ENCODE measurements around the gene B4GALT4.
"Not testable (repeated sequence)": the region's sequence is repeated elsewhere in the genome, so short reads cannot be mapped to it uniquely, and the experiment has no call there.

Gene B4GALT4

DNA sequence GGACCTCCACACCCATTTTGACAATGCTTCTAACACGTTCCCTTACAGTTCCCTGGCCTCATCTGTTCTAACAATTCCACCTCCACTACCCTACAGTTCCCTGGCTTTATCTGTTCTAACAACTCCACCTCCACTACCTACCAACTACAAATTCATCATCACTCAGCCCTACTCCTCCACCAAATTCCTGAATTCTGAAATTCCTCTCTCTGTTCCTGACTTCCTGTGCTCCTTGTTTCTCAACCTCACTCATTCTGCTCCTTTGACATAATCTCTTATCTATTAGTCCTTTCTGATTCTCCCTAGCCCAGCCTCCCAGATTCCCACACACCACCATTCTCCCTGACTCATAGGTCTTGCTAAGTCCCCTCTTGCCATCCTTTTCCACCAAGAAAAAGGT lies 44.8 kb downstream of the B4GALT4 start:
- no peak for DNase-seq (ENCODE audit: low read depth)

DNA sequence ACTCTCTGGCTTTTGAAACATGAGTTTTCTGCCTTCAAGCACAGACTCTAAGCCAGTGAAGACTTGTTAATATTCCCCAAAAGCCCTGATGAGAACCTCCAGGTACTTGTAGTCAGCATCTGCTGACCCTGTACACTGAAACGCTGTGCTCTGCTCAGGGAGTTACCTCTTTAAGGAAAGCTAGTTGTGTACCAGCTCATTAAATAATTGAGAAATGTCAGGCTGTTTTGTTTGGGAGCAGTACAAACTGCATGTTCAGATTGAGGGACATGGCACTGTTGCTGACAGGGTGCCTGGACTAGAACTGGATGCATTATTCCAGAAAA lies 45.6 kb downstream of the B4GALT4 start:
- DNase-seq (ENCODE audit: low read depth): no peak

DNA sequence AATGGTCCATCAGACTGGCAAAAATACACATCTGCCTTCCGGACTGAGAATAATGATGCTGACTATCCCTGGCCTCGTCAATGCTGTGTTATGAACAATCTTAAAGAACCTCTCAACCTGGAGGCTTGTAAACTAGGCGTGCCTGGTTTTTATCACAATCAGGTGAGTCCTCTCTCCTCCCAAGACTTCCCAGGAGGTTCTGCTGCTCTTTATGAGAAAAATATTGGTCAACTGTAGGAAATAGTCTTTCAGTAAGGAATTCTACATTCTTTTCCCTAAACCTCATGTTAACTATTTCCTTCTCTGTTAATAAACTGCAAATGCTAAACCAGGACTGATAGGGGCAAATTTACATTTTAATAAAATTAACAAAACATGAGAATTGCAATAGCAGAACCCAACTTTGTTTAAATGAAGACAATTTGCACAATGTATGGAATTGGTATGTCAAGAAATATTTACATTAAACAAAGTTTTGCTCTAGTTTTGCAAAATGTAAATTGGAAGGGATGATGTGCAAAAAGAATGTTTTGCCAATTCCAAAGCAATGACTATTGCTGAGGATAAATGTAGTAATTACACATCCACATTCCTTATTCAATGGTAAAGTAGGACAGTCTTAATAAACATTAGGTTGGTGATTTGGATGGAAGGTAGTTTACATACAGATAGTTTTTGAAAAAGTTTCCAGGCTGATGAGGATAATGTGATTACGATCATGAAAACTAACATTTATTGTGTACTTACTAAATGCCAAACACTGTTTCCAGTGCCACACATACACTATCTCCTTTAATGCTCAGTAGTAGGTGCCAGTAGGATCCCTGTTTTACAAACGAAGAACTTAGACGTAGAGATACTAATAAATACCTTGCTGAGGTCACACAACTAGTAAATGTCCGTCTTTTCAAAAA lies 46.2 kb downstream of the B4GALT4 start:
- DNase-seq (ENCODE audit: low read depth): no peak

DNA sequence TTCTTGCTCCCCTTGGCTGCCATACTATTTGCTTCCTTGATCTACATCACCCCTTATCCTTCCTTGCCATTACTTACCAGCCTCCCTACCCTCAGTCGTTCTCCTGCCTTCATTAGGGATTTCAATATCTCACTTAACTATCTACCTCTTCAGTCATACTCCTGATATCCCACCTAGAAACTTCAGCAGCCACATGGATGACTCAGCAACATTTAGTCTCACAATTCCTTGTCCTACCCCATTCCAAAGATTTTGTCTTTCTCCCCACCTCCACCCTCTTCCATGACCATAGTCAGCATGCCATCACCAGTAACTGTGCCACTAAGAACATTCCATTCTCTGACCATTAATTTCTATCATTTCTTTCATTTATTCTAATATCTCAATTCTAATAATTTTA lies 48.9 kb downstream of the B4GALT4 start:
- DNase-seq (ENCODE audit: low read depth): no peak

DNA sequence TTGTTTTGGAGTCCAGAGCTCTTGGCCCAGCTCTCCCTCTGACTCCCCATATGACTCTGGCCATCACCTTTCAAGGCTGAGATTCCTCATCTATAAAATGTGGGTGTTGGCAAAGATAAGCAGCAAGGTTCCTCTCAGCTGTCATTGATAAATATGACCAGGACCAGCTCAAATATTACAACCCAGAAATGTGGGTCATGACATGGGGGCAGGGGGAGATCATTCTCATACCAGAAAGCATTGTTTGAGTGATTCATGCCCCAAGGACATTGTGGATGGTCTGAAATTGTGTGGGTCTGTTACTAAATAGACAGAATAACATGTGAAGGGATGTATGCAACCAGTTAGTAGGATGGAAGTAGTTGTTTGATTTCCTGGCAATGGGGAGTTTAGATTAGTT lies 53.4 kb downstream of the B4GALT4 start:
- no peak for DNase-seq (ENCODE audit: low read depth)

DNA sequence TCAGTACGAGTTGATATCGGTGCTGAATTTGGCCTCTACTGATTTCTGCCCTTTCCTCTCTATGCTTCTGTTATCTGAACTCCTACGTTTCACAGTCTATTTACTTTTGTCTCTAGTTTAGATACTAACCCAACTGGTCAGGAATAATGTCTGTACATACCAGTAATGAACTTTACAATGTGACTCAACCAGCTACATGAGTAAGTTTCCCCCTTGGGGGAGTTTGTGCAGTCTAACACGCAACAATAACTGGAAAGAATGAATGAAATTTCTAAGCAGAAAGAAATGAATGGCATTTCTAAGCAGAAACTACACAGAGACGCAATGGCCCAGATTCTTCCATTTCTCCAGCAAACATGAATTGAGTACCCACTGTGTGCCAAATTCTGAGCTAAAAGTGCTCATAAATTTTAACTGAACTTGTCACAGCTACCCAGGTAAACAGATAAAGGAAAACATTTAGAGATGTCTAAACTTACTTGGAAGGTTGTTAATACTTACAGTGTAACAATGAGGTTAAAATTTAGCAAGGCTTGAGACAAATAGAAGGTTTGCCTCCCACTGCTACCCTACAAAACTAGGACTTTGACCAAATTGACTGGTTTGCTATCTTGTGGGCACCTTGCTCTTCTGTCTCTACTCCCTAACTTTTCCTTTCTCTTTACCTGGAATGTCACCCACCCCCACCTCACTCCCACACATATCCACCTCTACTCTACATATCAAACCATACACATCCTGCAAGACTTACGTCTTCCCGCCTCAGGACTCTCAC lies 55.7 kb downstream of the B4GALT4 start:
- DNase-seq (ENCODE audit: low read depth): no peak

DNA sequence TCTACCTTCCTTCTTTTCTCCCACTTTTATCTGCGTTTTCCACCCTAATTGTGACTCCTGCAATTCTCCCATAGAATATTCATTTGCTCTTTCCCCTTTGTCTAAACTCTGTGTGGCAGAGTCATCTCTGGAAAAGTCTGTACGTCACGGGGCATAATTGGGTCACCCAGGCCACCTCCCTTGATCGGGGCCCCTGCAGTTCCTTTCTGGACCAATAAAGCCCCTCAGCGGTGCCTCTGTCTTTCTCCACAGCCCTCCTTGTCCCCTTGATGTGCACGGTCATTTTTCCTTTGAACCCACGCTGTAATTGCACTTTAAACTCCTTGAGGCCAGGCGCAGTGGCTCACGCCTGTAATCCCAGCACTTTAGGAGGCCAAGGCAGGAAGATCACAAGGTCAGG lies 56.6 kb downstream of the B4GALT4 start:
- DNase-seq (ENCODE audit: low read depth): no peak

DNA sequence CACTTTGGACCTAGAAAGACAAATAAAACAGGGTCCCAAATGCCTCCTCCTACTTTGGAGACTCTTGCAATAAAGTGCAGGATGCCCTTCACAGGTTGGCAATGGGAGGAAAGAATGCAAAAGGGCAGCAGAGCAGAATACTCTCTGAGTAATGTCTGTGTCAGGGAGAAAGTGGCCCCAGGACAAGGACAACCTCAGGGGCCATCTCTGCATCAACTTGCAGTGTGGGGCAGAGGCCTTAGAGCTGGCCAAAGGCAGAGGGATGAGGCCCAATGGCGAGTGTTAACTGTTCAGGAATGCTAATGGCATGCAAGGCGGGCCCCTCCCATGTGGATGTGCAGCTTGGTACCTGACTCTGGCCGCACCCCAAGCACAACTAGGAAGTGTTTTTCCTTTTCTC lies 58.9 kb downstream of the B4GALT4 start:
- DNase-seq (ENCODE audit: low read depth): no peak

DNA sequence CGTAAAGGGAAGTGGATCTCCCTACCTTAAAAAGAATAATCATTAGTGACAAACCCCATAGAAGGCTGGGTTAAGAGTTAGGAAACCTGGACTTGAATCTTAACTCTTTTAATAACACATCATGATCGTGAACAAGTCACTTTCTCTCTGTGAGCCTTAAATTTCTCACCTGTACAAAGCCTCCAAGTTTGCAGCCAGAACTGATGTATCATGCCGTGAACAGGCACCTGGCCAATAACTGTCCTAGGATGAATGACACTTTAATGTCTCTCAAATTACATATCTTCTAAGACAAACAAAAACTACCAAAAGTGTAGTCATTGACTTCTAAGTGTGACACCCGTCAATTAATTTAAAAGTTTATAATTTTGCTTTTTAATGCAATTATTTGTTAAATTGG lies 63.4 kb downstream of the B4GALT4 start:
- no peak for DNase-seq (ENCODE audit: low read depth)

DNA sequence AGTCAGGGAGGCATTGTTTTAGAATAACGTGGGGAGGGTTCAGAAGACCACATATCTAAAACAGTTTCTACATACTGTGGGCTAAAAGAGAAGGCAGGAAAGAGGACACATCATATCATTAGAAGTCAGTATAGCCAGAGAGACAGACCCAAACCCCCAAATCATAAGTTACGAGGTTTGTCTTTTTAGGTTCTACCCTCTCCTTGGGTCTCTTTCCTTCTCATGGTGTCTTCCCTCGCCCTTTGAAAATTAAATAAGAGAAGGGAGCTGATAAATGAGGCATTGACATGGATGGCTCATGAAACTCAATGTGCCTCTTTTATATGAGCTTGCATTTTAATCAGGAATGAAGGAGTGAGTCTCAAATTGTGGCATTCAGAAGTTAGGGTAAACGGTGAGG lies 63.9 kb downstream of the B4GALT4 start:
- DNase-seq (ENCODE audit: low read depth): no peak

DNA sequence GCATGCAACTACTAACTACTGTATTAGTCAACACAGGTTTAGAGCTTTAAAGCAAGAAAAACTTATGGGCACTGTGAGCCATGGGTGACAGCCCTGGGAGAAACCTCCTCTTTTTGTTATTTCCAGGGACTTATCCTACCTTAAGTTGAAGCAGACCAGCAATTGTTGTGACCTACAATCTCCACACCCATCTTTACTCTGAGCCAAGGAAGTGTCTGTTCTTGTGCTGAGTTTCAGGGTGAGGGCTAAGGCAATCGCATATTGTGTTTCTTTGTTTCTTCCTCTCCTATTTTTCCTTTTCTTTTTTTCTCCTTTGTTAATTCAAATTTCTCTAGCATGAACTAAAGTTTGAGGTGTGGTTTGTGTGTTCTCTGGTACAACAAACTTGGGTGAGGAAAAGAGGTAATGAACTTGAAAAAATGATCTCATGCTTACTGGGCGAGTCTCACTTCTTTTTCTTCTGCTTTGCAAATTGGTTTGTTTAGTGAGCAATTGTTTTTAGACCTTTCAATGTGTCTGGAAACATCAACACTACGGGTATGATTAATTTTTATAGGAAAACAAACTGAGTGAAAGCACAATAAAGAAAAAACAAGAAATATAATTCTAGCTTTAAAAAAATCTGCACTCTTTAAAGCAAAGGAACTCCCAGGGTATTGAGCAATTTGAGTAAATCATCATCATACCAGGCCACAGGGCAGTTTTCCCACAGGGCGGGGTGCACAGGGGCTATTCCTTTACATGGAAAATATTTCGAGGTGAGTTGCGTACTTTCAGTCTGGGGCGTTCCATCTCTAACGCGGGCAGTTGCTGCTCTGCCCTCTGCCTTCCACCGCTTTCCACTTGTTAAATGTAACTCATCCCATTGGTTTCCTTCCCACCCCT lies 64.6 kb downstream of the B4GALT4 start:
- no peak for DNase-seq (ENCODE audit: low read depth)

DNA sequence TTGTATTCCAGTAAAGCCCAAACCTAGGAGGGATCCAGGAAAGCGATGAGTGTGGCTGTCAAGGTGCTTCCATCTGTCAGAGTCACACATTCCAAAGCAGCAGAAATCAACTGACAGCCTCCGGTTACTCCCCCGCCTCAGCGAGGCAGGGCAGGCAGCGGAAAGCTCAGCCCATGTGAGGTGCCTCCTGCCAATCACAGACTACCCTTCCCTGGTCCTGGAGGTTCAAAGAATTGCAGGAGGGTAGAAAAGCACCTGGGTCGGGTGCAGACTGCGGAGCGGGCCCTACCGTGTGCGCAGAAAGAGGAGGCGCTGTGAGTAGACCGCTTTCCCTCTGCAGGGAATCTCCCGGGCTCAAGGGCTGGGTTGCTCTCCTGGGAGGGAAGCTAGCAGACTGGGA lies 67.4 kb downstream of the B4GALT4 start, which contains the start of gene UPK1B:
Gene UPK1B (plus strand): TSS at position 274 of the 400 bp plus-strand sequence. CDS start 13,144 bp downstream, outside the sequence.
- DNase-seq (ENCODE audit: low read depth): no peak

DNA sequence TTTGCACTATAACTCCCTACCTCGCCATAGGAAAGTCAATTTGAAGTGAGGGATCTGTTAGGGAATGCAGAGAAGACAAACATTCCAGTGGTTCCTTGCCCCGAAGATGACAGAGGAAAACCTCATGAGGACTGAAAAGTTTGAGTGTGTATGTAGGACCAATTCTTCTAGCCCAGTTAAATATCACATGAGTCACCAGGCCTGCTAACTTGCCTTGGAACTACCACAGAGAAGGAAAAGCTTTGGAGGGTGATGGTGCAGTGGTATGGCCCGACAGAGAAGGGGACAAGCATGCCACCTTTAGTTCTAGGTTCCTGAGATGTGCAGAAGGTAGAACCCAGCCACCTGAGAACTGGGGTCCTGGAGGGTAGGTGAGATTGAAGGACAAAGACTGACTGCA lies 69.9 kb downstream of the B4GALT4 start:
- no peak for DNase-seq (ENCODE audit: low read depth)

DNA sequence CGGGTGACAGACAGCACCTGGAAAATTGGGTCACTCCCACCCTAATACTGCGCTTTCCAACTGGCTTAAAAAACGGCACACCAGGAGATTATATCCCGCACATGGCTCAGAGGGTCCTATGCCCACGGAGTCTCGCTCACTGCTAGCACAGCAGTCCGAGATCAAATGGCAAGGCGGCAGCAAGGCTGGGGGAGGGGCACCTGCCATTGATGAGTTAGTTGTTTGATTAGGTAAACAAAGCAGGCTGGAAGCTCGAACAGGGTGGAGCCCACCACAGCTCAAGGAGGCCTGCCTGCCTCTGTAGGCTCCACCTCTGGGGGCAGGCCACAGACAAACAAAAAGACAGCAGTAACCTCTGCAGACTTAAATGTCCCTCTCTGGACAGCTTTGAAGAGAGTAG lies 75.9 kb downstream of the B4GALT4 start:
- DNase-seq (ENCODE audit: low read depth): not testable (repeated sequence)
